K562 (cell line): ENCODE results near the gene ENTPD3. TPM values are rescaled to one million over a fixed set of nuclear protein-coding genes. Genes with fewer than 3 reads are reported as not detected.
A peak's percentile ranks its signal among the peaks of the same experiment; 100 is the strongest.

Experiments
- GABPB1 ChIP-seq: sonication (generic); formaldehyde crosslinking; IDR thresholded peaks from 2 replicates; pipeline ENCODE4 v1.8.0; 2022; ENCODE audit warnings: mild to moderate bottlenecking, missing genetic modification reagents
- HDAC1 ChIP-seq, 2 experiments: fragments of 450-650 bp; IDR thresholded peaks; 2 replicates each; pipeline ENCODE4 v1.6.1; 2016 to 2017; ENCODE audit warnings: inconsistent platforms in 1 of 2, mild to moderate bottlenecking in 1 of 2, moderate library complexity in 1 of 2
- HDAC3 ChIP-seq: fragments of 450-650 bp; IDR thresholded peaks from 2 replicates; pipeline ENCODE4 v1.6.1; 2018; ENCODE audit warnings: borderline replicate concordance, mild to moderate bottlenecking, moderate library complexity; ENCODE audit not compliant: partially characterized antibody
- RERE ChIP-seq: sonication (generic); formaldehyde crosslinking; IDR thresholded peaks from 2 replicates; pipeline ENCODE4 v1.8.0; 2023; ENCODE audit warnings: missing genetic modification reagents, mild to moderate bottlenecking, borderline replicate concordance
- SNAPC5 ChIP-seq: fragments of 250-450 bp; sonication (Bioruptor Pico); IDR thresholded peaks from 2 replicates; pipeline ENCODE4 v1.8.0; 2021; ENCODE audit warnings: moderate library complexity, mild to moderate bottlenecking, inconsistent platforms
- TCF15 ChIP-seq: fragments of 250-450 bp; sonication (Bioruptor Pico); IDR thresholded peaks from 2 replicates; pipeline ENCODE4 v1.8.0; 2022; ENCODE audit warnings: moderate library complexity, mild to moderate bottlenecking, inconsistent platforms
- TRIM25 ChIP-seq: fragments of 450-650 bp; IDR thresholded peaks from 2 replicates; pipeline ENCODE4 v1.7.0; 2016; ENCODE audit warnings: borderline replicate concordance
- ZNF407 ChIP-seq: fragments of 450-650 bp; IDR thresholded peaks from 2 replicates; pipeline ENCODE4 v1.6.1; 2016; ENCODE audit warnings: low read depth
- ZNF696 ChIP-seq: fragments of 250-450 bp; sonication (Bioruptor Pico); conservative IDR thresholded peaks from 2 replicates; pipeline ENCODE4 v1.4.0; 2020; ENCODE audit warnings: mild to moderate bottlenecking, moderate library complexity
- polyA plus RNA-seq, 8 experiments: library from polyadenylated mRNA; depleted of rRNA in 4 of 8; stranded (reverse) in 5 of 8; unstranded in 3 of 8; fragments of >200 nt; fragmentation: Nextera tagmentation in 2 of 8; fragmentation: Illumina TruSeq in 1 of 8; extraction: Ambion mirVana in 2 of 8; extraction: Trizol in 1 of 8; gene quantifications; 2 replicates each; pipeline versions ENCODE4 v1.2.1 to v1.2.3, GENCODE V29; 2011 to 2014; ENCODE audit warnings: inconsistent platforms in 1 of 8, missing spikeins in 1 of 8
- total RNA-seq, 7 experiments: library from RNA; depleted of rRNA in 6 of 7; stranded (reverse); fragments of >200 nt in 6 of 7; fragmentation: Illumina TruSeq in 2 of 7; extraction: Trizol in 2 of 7; gene quantifications; 2 replicates each; pipeline versions ENCODE4 v1.2.1 to v1.2.3, GENCODE V29; 2011 to 2021; ENCODE audit warnings: low replicate concordance in 1 of 7

The ENTPD3 gene
- total and polyA plus RNA-seq, 9 of the 15 experiments (the other 6 are each of a cell fraction or from before 2014, with no cell fraction given) = 0.23 to 2.1 (median 0.58) TPM

- no peak for TF ChIP-seq ZNF407
- TF ChIP-seq GABPB1 (CRISPR knock-in tag) = no peak
- no peak for TF ChIP-seq RERE (CRISPR knock-in tag)
- TF ChIP-seq SNAPC5 (CRISPR knock-in tag) = no peak
- no peak for TF ChIP-seq HDAC3
- no peak for TF ChIP-seq TRIM25
- TF ChIP-seq ZNF696 (CRISPR knock-in tag) = no peak
- TF ChIP-seq HDAC1 (IDR thresholded peaks at IDR 0.05) = 0 out of 4 replicates have a peak, but pooled peaks of 1 of the 2 experiments have one; percentile 39
- no peak for TF ChIP-seq TCF15
Measured at GRCh38 chr3:40366203-40367162, 20.5 kb upstream of the ENTPD3 start (continued).
